Measurements from ENCODE around the gene SCD5.

DNA sequence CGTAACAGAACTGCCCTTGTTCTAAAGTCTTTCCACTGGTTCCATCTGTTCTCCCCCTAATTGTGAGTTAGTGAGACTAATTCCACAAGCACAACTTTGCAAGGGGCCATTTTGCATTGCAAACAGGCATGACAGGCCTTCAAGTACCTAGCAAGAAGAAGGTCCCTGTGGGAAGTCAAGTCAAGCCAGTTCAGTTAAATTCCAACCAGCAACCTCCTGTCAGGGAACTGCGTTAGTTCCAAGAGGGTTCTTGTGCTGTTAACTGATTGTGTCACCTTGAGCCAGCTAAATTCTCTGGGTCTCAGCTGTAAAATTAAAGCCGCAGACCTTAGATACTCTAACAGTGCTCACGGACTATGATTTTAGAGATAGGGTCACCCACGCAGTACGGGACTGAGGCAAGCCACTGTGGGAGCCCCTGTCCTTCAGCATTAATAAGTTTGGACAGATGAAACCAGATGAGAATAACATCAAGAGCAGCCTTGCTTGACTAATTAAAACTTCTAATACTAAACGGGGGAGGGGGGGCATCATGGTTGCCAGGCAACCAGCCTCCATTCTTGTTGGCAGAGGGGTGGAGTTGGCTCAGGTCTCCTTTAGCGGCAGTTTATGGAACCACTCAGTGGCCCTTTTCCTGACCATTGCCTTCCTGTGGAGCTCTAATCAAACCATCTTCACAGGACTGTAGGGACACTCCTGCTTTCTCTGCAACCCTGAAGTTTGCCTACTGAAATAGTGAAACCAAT, 212.7 kb downstream of the SCD5 start:
- TF ChIP-seq CTCF (IDR thresholded peaks at IDR 0.05), result no peak
- TF ChIP-seq POLR2A (IDR thresholded peaks at IDR 0.05), result no peak
